ENCODE data around the gene ENOX1.

ENOX1 gene

DNA sequence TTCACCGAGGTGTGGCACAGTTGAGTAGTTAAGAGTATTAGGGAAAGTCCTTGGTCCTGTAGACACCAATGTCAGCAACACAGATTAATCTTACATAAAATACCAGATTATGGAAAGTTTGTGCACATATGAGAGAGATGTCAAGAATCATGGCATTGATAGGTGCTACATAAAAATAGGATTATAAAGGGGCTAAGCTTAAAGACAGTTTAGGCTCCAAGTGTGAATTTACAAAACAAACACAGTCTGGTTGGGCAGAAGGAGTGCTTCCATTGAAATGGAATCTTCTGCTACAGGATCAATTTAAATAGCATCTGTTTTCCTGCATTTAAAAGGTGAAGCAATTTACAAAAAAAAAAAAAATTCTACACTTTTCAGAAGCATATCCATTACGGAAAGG is 470.5 kb downstream of the ENOX1 start:
- TF ChIP-seq FOXP2 (optimal IDR thresholded peaks at IDR 0.05; ENCODE audit: borderline replicate concordance, extremely low read depth, extremely low read length, insufficient read depth): no peak
- no peak for TF ChIP-seq TAF1 (IDR thresholded peaks at IDR 0.05; ENCODE audit: borderline replicate concordance, insufficient read depth, low read length)

DNA sequence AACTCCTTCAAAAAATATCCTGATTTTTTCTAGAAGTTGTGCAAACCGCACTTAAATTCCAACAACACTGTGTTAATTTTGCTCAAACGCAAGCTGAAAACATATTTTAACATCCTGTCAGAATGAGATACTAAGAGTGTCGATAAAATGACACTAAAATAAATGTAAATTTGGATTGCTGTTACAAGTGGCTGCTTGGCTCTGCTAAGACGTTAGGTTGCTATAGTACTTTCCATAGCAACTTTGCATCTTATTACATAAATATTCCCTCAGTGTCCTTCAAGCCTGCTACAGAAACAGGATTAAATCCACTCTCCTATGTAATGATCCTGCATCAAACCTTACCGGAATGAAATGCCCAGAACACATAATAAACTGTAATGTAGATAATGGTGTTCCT is 471.2 kb downstream of the ENOX1 start:
- TF ChIP-seq TAF1 (IDR thresholded peaks at IDR 0.05; ENCODE audit: borderline replicate concordance, insufficient read depth, low read length): no peak

DNA sequence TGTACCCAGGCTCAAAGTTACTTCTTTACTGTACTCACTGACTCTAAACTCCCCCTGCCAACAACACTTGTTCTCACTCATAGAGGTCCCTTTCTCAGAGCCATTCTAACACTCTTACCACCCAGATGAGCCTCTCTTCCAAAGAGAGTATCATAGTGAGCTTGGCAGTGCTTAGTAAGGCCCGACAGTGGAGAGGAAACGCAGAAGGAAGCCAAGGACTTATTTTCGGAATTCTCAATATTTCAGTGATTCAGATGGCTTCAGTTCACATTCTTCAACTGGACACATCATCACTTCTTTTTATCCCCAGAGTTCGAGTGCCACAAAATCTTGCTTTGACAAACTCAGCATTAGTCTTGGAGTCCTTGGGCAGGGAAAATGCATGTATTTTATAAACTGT is 477.5 kb downstream of the ENOX1 start:
- TF ChIP-seq SIN3A (IDR thresholded peaks at IDR 0.05; ENCODE audit: borderline replicate concordance, insufficient read depth, low read length) (no peak), TAF1 (IDR thresholded peaks at IDR 0.05; ENCODE audit: borderline replicate concordance, insufficient read depth, low read length) (no peak), POLR2AphosphoS5 (IDR thresholded peaks at IDR 0.05; ENCODE audit: low read depth, low read length) (no peak), FOXP2 (optimal IDR thresholded peaks at IDR 0.05; ENCODE audit: borderline replicate concordance, extremely low read depth, extremely low read length, insufficient read depth) (no peak)
- TF ChIP-seq, protein P1, sequence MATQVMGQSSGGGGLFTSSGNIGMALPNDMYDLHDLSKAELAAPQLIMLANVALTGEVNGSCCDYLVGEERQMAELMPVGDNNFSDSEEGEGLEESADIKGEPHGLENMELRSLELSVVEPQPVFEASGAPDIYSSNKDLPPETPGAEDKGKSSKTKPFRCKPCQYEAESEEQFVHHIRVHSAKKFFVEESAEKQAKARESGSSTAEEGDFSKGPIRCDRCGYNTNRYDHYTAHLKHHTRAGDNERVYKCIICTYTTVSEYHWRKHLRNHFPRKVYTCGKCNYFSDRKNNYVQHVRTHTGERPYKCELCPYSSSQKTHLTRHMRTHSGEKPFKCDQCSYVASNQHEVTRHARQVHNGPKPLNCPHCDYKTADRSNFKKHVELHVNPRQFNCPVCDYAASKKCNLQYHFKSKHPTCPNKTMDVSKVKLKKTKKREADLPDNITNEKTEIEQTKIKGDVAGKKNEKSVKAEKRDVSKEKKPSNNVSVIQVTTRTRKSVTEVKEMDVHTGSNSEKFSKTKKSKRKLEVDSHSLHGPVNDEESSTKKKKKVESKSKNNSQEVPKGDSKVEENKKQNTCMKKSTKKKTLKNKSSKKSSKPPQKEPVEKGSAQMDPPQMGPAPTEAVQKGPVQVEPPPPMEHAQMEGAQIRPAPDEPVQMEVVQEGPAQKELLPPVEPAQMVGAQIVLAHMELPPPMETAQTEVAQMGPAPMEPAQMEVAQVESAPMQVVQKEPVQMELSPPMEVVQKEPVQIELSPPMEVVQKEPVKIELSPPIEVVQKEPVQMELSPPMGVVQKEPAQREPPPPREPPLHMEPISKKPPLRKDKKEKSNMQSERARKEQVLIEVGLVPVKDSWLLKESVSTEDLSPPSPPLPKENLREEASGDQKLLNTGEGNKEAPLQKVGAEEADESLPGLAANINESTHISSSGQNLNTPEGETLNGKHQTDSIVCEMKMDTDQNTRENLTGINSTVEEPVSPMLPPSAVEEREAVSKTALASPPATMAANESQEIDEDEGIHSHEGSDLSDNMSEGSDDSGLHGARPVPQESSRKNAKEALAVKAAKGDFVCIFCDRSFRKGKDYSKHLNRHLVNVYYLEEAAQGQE (IDR thresholded peaks at IDR 0.05; ENCODE audit: insufficient read depth in 1 of 2, low read depth in 2 of 2, low read length in 2 of 2): no peak

DNA sequence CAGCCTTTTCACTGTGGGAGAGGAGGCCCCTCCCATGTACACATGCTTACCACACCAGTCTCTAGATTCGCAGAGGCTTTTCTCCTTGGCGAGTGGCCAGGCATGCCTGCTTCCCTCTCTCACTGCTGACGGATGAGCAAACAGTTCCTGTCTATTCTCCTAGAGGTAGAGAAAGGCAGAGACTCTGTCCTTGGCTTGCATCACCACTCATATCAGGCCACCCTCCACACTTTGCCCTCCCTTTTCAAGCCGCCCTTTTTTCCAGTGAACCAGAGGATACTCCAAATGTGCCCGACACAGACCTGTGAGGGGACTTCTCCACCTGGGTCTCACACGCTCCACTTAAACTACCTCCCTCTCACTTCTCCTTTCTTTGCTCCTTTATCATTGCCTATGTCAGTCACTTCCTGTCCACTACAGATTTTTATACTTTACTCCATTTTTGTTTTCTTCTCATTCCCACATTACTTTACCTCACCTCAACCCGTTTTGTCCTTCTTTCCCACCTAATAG is 478.8 kb downstream of the ENOX1 start:
- TF ChIP-seq TAF1 (IDR thresholded peaks at IDR 0.05; ENCODE audit: borderline replicate concordance, insufficient read depth, low read length) (no peak), FOXP2 (optimal IDR thresholded peaks at IDR 0.05; ENCODE audit: borderline replicate concordance, extremely low read depth, extremely low read length, insufficient read depth) (no peak), POLR2AphosphoS5 (IDR thresholded peaks at IDR 0.05; ENCODE audit: low read depth, low read length) (no peak), SIN3A (IDR thresholded peaks at IDR 0.05; ENCODE audit: borderline replicate concordance, insufficient read depth, low read length) (no peak)
- TF ChIP-seq, protein P1 (IDR thresholded peaks at IDR 0.05; ENCODE audit: insufficient read depth in 1 of 2, low read depth in 2 of 2, low read length in 2 of 2): no peak

DNA sequence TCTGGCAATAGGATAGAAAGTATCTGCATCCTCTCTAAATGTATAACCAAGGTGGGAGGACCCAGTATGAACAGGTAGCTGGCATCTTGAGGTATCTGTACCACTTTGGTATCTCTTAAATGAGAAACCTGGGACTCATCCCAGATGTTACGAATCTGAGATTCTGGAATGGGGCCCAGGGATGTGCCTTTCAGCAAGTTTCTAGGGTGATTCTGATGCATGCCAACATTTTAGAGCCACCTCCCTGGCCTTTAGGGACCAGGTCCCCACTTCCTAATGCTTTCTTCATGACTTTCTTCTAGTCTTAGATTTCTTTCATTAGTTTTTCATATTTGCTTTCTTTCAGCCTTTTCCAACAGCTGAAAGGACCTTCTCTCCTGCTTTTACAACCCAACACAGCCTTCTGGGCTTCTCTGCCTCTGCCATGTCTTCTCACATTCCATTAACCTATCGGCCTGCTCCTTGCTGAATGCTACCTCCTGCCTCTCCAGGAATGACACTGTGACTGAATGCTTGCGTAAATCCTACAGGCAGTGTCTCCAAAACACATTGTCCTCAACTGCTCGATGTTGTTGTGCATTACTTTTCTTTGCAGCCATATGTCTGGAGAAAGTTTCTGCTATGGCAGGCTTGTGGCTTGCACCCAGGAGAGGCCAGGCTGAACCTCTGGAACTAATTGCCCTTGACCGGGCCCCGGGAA is 479.4 kb downstream of the ENOX1 start:
- TF ChIP-seq SIN3A (IDR thresholded peaks at IDR 0.05; ENCODE audit: borderline replicate concordance, insufficient read depth, low read length) (no peak), POLR2AphosphoS5 (IDR thresholded peaks at IDR 0.05; ENCODE audit: low read depth, low read length) (no peak), TAF1 (IDR thresholded peaks at IDR 0.05; ENCODE audit: borderline replicate concordance, insufficient read depth, low read length) (no peak), FOXP2 (optimal IDR thresholded peaks at IDR 0.05; ENCODE audit: borderline replicate concordance, extremely low read depth, extremely low read length, insufficient read depth) (no peak)
- TF ChIP-seq, protein P1 (IDR thresholded peaks at IDR 0.05; ENCODE audit: insufficient read depth in 1 of 2, low read depth in 2 of 2, low read length in 2 of 2): no peak

DNA sequence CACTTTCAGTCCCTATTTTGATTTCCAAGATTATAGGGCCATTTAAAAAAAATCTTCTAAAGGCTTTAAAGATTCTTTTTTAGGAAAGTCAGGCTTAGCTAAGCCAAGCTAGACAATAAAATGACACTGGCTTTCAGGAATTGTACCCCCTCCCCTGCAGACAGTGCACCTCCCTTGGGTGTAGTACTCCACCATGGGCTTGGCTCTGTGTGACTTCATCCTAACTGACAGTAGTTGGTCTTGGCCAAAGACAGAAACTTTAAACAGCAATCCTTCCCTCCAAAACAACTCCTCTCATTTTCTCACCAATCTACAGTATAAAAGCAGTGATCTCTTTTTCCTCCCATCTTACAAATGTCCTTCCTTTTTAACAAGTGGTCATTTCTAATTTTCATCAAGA is 480.4 kb downstream of the ENOX1 start:
- TF ChIP-seq SIN3A (IDR thresholded peaks at IDR 0.05; ENCODE audit: borderline replicate concordance, insufficient read depth, low read length) (no peak), POLR2AphosphoS5 (IDR thresholded peaks at IDR 0.05; ENCODE audit: low read depth, low read length) (no peak), TAF1 (IDR thresholded peaks at IDR 0.05; ENCODE audit: borderline replicate concordance, insufficient read depth, low read length) (no peak)
- TF ChIP-seq, protein P1 (IDR thresholded peaks at IDR 0.05; ENCODE audit: insufficient read depth in 1 of 2, low read depth in 2 of 2, low read length in 2 of 2): no peak

All from PFSK-1 (cell line).